ENCODE data around the gene LRRTM4. TPM values are rescaled to one million over a fixed set of nuclear protein-coding genes. Genes with fewer than 3 reads are reported as not detected.

Gene LRRTM4
- total RNA-seq, 1 donor from 2014 or later: 0.55 TPM

GRCh38 chr2:77457665-77458064 lies 64.5 kb downstream of the LRRTM4 start:
- Histone ChIP-seq H3K27me3 (ENCODE audit: low read depth) (no peaks in the 10 kb centered on the region), H3K9me3 (replicated peaks) (no peaks in the 10 kb centered on the region), H3K4me3 (peak overlapping the region; percentile 38), H3K4me1 (peaks cover 21% of the 10 kb centered on the region), H3K36me3 (no peaks in the 10 kb centered on the region), H3K27ac (replicated peaks) (peak overlapping the region; percentile 84)
- TF ChIP-seq CTCF (IDR thresholded peaks at IDR 0.05; ENCODE audit: borderline replicate concordance): no peak
- DNase-seq: no peak
- intact Hi-C loops (cut with micrococcal nuclease): no loop called here

GRCh38 chr2:77443076-77443475 lies 79.1 kb downstream of the LRRTM4 start:
- Histone ChIP-seq H3K9me3 (replicated peaks) (no peaks in the 10 kb centered on the region), H3K27me3 (ENCODE audit: low read depth) (no peaks in the 10 kb centered on the region), H3K4me1 (no peaks in the 10 kb centered on the region), H3K36me3 (no peaks in the 10 kb centered on the region), H3K27ac (replicated peaks) (no peak overlapping the region), H3K4me3 (no peak overlapping the region)
- intact Hi-C loops (cut with micrococcal nuclease): no loop called here
- no peak for DNase-seq
- no peak for TF ChIP-seq CTCF (IDR thresholded peaks at IDR 0.05; ENCODE audit: borderline replicate concordance)

- Histone ChIP-seq H3K4me3 (no peak overlapping the region), H3K4me1 (no peaks in the 10 kb centered on the region), H3K36me3 (no peaks in the 10 kb centered on the region), H3K9me3 (replicated peaks) (no peaks in the 10 kb centered on the region), H3K27ac (replicated peaks) (no peak overlapping the region), H3K27me3 (ENCODE audit: low read depth) (no peaks in the 10 kb centered on the region)
- peak; percentile 61 for TF ChIP-seq CTCF (IDR thresholded peaks at IDR 0.05; ENCODE audit: borderline replicate concordance)
- DNase-seq: no peak
- intact Hi-C loops (cut with micrococcal nuclease): no loop called here
Measured at GRCh38 chr2:77434880-77435279, 87.3 kb downstream of the LRRTM4 start.

- H3K9me3 ChIP-seq (replicated peaks): no peaks in the 10 kb centered on the region
- H3K36me3 ChIP-seq: no peaks in the 10 kb centered on the region
- no peaks in the 10 kb centered on the region for H3K27me3 ChIP-seq (ENCODE audit: low read depth)
- no peak for DNase-seq
- H3K27ac ChIP-seq (replicated peaks): no peak overlapping the region
- H3K4me3 ChIP-seq: no peak overlapping the region
- intact Hi-C loops (cut with micrococcal nuclease): no loop called here
- TF ChIP-seq CTCF (IDR thresholded peaks at IDR 0.05; ENCODE audit: borderline replicate concordance): no peak
- no peaks in the 10 kb centered on the region for H3K4me1 ChIP-seq
Measured at GRCh38 chr2:77428946-77429345, 93.2 kb downstream of the LRRTM4 start.

GRCh38 chr2:77421971-77422370 lies 100.2 kb downstream of the LRRTM4 start:
- no peaks in the 10 kb centered on the region for H3K9me3 ChIP-seq (replicated peaks)
- DNase-seq: no peak
- H3K4me1 ChIP-seq: no peaks in the 10 kb centered on the region
- H3K27me3 ChIP-seq (ENCODE audit: low read depth): no peaks in the 10 kb centered on the region
- no peak for TF ChIP-seq CTCF (IDR thresholded peaks at IDR 0.05; ENCODE audit: borderline replicate concordance)
- no peak overlapping the region for H3K27ac ChIP-seq (replicated peaks)
- intact Hi-C loops (cut with micrococcal nuclease): no loop called here
- no peaks in the 10 kb centered on the region for H3K36me3 ChIP-seq
- H3K4me3 ChIP-seq: no peak overlapping the region

- Histone ChIP-seq H3K36me3 (no peaks in the 10 kb centered on the region), H3K9me3 (replicated peaks) (no peaks in the 10 kb centered on the region), H3K4me3 (no peak overlapping the region), H3K4me1 (no peaks in the 10 kb centered on the region), H3K27ac (replicated peaks) (no peak overlapping the region), H3K27me3 (ENCODE audit: low read depth) (no peaks in the 10 kb centered on the region)
- TF ChIP-seq CTCF (IDR thresholded peaks at IDR 0.05; ENCODE audit: borderline replicate concordance): no peak
- intact Hi-C loops (cut with micrococcal nuclease): no loop called here
- no peak for DNase-seq
Measured at GRCh38 chr2:77418537-77418936, 103.6 kb downstream of the LRRTM4 start.
